LNCAP (cell line): ENCODE measurements around the gene MRTFA.

Experiments used
- TF ChIP-seq, protein P1 (sequence below): fragments of 450-650 bp; IDR thresholded peaks from 2 replicates; pipeline ENCODE4 v1.5.1; 2017; ENCODE audit warnings: mild to moderate bottlenecking

Gene MRTFA

GRCh38 chr22:40399621-40400020 lies 236.9 kb downstream of the MRTFA start:
- TF ChIP-seq, protein P1, sequence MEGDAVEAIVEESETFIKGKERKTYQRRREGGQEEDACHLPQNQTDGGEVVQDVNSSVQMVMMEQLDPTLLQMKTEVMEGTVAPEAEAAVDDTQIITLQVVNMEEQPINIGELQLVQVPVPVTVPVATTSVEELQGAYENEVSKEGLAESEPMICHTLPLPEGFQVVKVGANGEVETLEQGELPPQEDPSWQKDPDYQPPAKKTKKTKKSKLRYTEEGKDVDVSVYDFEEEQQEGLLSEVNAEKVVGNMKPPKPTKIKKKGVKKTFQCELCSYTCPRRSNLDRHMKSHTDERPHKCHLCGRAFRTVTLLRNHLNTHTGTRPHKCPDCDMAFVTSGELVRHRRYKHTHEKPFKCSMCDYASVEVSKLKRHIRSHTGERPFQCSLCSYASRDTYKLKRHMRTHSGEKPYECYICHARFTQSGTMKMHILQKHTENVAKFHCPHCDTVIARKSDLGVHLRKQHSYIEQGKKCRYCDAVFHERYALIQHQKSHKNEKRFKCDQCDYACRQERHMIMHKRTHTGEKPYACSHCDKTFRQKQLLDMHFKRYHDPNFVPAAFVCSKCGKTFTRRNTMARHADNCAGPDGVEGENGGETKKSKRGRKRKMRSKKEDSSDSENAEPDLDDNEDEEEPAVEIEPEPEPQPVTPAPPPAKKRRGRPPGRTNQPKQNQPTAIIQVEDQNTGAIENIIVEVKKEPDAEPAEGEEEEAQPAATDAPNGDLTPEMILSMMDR = no peak

DNA sequence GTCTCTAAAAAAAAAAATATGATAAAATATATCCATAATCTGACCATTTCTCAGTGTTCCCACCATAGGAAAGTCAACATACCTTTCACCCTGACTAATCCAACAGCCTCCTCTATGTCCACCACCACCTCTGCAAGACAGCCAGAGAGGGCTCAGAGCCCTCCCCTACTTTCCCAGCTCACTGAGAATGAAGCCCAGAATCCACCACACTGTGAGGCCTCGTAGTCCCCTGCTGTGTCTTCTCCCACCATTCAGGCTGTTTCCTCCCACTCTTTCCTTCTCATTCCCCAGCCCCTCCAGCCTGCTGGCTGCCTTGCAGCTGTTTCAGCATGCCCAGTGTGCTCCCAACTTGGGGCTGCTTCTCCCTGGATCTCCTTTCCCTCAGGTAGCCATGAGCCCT lies 239.1 kb downstream of the MRTFA start:
- TF ChIP-seq, protein P1 = no peak

GRCh38 chr22:40396882-40397281 lies 239.6 kb downstream of the MRTFA start:
- TF ChIP-seq, protein P1 = no peak

DNA sequence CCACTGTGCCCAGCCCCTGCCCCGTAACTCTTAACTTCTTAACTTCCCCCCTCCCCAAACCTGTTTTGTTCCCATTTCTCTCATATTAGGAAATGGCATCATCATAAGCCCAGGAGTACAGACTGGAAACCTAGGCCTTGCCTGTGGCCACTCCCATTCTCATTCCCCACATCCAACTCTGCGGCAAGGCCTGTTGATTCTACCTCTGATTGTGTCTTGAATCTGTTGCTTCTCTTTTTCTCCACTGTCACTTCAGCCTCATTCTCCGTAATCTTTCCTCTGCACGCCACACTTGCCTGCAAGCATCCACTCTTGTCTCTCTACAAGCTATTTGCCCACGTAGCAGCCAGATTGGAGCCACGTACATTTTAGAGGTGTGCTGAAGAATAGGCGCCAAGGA lies 240.9 kb downstream of the MRTFA start:
- TF ChIP-seq, protein P1 = no peak

GRCh38 chr22:40394607-40395006 lies 241.9 kb downstream of the MRTFA start:
- TF ChIP-seq, protein P1 = no peak

DNA sequence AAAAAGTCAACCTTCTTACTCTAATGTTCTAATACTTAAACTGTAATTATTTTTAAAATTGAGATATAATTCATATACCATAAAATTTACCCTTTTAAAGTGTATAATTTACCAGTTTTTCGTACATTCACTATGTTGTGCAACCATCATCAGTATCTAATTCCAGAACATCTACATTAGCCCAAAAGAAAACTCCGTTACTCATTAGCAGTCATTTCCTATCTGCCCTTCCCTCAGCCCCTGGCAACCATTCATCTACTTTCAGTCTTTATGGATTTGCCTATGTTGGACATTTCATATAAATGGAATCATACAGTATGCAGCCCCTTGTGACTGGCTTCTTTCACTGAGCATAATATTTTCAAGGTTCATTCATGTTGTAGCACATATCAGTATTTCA lies 243.9 kb downstream of the MRTFA start:
- TF ChIP-seq, protein P1 = no peak

DNA sequence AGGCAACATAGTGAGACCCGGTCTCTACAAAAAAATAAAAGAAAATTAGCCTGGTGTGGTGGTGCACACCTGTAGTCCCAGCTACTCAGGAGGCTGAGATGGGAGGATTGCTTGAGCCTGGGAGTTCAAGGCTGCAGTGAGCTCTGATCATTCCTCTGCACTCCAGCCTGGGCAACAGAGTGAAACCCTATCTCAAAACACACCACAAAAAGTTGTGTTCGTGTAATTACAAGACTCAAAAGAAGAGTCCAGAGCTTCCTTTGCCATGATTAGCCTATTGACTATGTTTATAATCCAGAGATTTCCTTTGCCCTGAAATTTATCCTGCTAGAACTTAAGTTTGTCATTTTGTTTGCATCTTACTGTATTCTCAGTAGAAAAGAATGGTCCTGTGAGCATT lies 245.1 kb downstream of the MRTFA start:
- TF ChIP-seq, protein P1 = no peak

DNA sequence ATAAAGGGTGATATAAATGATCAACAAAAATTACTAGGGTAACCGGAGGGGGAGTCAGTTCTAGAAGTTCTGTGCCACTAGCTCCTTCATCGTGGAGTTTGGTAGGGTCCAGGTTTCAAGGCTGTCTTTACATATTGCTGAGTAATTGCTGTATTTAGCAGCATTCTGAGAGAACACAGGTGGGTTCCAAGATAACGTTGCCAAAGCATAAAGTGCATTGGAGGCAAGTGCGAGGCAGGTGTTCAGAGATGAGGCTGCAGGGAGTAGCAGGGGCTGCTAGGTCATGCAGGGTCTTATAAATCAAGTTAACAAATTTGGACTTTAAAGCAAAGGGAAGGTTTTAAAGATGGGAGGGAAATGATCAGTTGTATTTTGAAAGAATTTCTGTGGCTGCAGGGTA lies 248.3 kb downstream of the MRTFA start:
- TF ChIP-seq, protein P1 = no peak
